GM10266 (cell line): Measurements from ENCODE around the gene OTUB1.

Experiments
- DNase-seq: peaks from one replicate; pipeline ENCODE4 v3.0.0; 2012; ENCODE audit errors: extremely low spot score
- TF ChIP-seq, protein P1 (sequence below): IDR thresholded peaks from 2 replicates; pipeline ENCODE4 v1.5.1; 2012; ENCODE audit warnings: mild to moderate bottlenecking, low read depth; ENCODE audit not compliant: control insufficient read depth, insufficient read depth; ENCODE audit errors: missing control alignments

OTUB1 gene

DNA sequence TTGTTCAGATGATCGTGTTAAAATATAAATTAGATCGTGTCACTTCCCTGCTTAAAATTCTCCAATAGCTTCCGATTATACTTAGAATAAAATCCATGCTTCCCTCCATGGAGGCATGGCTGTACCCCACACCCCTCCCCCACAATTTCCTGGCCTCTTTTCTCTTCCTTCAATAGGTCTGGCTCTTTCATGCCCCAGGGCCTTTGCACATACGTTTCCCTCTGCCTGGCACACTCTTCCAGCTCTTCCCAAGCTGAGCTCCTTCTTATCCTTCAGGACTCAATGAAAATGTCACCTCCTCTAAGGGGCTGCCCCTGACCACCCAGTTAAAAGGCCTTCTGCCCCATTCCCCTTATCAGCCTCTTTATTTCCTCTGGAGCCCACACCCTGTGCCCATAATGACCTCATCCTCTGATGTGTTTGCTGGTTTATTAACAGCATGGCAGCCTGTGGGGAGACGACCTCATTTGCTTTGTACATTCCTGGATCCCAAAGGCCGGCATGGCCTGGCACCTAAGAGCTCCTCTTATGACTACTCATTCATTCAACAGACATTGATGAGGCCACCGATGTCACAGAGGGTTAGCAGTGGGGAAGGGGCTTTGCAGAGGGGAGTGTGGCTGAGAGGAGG, 40.5 kb downstream of the OTUB1 start:
- TF ChIP-seq, protein P1, sequence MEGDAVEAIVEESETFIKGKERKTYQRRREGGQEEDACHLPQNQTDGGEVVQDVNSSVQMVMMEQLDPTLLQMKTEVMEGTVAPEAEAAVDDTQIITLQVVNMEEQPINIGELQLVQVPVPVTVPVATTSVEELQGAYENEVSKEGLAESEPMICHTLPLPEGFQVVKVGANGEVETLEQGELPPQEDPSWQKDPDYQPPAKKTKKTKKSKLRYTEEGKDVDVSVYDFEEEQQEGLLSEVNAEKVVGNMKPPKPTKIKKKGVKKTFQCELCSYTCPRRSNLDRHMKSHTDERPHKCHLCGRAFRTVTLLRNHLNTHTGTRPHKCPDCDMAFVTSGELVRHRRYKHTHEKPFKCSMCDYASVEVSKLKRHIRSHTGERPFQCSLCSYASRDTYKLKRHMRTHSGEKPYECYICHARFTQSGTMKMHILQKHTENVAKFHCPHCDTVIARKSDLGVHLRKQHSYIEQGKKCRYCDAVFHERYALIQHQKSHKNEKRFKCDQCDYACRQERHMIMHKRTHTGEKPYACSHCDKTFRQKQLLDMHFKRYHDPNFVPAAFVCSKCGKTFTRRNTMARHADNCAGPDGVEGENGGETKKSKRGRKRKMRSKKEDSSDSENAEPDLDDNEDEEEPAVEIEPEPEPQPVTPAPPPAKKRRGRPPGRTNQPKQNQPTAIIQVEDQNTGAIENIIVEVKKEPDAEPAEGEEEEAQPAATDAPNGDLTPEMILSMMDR: no peak
- DNase-seq: no peak

DNA sequence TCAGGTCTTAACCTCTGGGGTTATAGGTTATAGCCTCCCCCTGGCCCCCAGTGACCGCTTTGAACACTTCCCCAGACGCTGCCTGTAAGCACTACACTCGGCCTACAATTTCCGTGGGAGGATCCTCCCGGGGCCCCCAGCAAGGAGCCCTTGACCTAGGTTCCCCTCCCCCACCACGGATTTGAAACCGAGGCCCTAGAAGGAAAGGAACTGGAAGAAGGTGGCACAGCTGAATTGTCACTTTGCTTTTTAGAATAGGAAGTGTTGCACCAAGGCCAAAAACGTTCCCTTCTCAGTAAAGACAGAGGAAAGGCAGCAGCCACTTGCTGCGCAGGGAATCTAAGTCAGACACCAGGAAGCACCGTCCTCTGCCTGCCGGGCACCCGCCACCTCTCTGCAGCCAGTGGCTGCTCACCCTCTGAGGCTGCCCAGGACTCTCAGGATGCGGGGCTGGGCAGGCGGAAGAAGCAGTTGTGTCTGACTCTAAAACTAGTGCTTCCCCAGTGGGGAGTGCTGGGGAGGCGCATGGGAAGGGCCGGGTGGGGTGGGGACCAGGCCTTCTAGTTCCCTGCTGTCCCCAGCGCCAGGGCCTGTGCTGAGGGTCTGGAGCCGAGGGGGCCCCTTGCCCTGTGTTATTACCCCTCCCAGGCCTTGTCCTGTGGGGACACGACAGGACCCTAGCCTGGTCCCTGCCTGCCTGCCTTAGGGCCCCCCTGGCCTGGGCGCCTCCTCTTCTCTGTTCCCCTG, 41.6 kb downstream of the OTUB1 start:
- no peak for DNase-seq
- TF ChIP-seq, protein P1: no peak

DNA sequence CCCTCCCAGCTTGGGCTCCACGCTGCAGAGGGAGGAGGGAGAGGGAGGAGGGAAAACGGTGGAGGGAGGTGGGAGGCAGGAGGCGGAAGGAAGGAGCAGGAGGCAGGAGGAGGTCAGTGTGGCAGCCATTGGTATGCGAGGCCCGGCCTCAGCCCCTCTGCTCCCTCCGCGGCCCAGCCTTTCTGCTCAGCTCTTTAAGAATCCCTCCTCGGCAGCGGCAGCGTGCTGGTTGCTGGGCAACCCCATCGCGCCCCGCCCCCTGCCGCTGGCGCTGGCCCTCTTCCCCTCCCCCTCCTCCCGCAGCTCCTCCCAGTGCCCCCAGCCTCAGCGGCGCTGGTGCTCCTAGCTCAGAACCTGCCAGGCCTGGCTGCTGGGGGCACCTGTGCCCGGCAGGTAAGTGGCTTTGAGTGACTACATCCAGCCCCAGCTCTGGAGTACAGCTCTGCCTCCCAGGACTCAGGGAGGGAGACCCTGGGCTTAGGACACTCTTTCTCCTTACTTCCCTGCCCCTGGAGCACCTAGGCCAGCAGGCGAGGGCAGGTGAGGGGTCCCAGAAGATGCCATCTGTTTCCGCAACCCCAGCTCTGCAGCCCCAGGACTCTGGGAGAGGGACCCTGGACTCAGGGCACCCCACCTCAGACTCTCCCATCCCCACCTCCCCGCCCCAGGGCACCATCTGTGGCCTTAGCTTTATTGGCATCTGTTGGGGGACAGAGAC, 42.3 kb downstream of the OTUB1 start:
- DNase-seq: no peak
- TF ChIP-seq, protein P1: no peak

DNA sequence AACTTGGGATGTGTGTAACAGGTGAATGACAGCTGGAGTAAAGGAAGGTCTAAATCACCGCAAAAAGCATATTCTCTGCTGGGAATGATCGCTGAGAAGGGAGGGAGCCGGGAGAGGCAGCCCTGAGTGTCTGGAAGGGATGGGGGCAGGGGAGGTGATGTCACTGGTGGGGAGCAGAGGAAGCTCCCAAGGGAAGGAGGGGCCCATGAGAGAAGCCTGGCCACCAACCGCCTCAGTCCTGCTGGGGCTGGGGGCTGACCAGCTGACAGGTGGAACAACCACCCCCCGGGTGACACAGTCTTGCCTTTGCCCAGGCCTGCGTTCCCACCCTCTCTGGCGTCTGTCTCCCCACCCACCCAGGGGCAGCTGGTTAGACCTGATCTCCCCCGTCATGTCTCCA, 43.5 kb downstream of the OTUB1 start:
- DNase-seq: no peak

DNA sequence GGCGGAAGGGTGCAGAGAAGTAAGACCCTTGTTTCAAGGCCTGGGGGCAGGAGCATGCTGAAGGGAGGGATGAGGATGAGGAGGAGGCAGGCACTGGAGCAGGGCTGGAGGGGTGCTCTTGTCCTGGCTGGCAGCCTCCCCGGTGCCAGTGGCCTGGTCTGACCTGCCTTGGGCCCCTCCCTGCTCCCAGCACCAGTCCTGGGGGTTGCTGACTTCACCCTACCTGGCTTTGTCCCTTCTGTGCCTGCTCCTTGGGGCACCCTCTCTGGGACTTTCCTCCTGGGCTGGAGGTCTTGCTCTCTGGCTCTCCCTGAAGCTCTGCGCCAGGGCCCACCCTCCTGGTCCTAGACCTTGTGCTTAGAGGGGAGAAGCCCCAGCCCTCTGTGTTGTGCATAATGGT, 44.8 kb downstream of the OTUB1 start:
- TF ChIP-seq, protein P1: no peak
- DNase-seq: no peak

More for the DNA sequence above, 43.5 kb downstream of the OTUB1 start:
- TF ChIP-seq, protein P1: no peak

DNA sequence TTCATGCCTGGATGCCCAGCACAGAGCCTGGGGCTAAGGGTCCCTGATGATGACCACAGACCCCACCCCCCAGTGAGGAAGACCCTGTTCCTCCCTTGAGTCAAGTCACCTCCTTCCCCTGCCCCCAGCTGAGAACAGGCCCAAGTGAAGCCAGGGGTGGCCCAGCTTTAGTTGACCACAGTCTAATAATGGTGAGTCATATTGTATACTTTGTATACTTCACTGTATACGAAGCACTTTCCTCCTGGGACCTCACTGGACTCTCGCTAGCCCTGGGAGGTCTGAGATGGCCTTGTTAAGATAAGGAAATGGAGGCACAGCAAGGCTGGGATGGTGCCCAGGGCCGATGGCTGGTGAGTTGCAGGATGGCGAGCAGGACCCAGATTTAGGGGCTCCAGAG, 45.8 kb downstream of the OTUB1 start:
- no peak for DNase-seq
- TF ChIP-seq, protein P1: no peak
